ENCODE data around the gene KNTC1.

KNTC1 gene

GRCh38 chr12:122527478-122527944 lies 462 bp downstream of the KNTC1 start:
- Histone ChIP-seq H2AFZ (peak overlapping the region; percentile 79), H3K27me3 (ENCODE audit: control insufficient read depth, insufficient read depth, low read length) (no peaks in the 10 kb centered on the region), H3K4me2 (ENCODE audit: low read length) (peak overlapping the region; percentile 71), H3K4me1 (peaks cover 5% of the 10 kb centered on the region), H3K27ac (peak overlapping the region; percentile 98), H3K9me3 (ENCODE audit: control insufficient read depth, low read length) (no peaks in the 10 kb centered on the region), H3K36me3 (ENCODE audit: control insufficient read depth, insufficient read depth, low read length) (no peaks in the 10 kb centered on the region), H3K79me2 (peaks cover 27% of the 10 kb centered on the region), H3K4me3 (ENCODE audit: low read depth, low read length) (peak overlapping the region; percentile 64), H3K9ac (no peak overlapping the region)
- no peak for TF ChIP-seq CTCF (IDR thresholded peaks at IDR 0.05)

- no peaks in the 10 kb centered on the region for H3K9me3 ChIP-seq (ENCODE audit: control insufficient read depth, low read length)
- no peaks in the 10 kb centered on the region for H3K36me3 ChIP-seq (ENCODE audit: control insufficient read depth, insufficient read depth, low read length)
- no peak overlapping the region for H2AFZ ChIP-seq
- H3K4me2 ChIP-seq (ENCODE audit: low read length) = no peak overlapping the region
- H3K27me3 ChIP-seq (ENCODE audit: control insufficient read depth, insufficient read depth, low read length) = no peaks in the 10 kb centered on the region
- no peak for TF ChIP-seq CTCF (IDR thresholded peaks at IDR 0.05)
- H3K4me1 ChIP-seq = no peaks in the 10 kb centered on the region
- H3K4me3 ChIP-seq (ENCODE audit: low read depth, low read length) = no peak overlapping the region
- no peak overlapping the region for H3K9ac ChIP-seq
- H3K27ac ChIP-seq = no peak overlapping the region
- H3K79me2 ChIP-seq = peaks cover 22% of the 10 kb centered on the region
Measured at GRCh38 chr12:122528582-122528981, 1.5 kb downstream of the KNTC1 start.

GRCh38 chr12:122528992-122529391 lies 1.9 kb downstream of the KNTC1 start:
- no peak overlapping the region for H3K27ac ChIP-seq
- peaks cover 20% of the 10 kb centered on the region for H3K79me2 ChIP-seq
- H3K9ac ChIP-seq = no peak overlapping the region
- no peaks in the 10 kb centered on the region for H3K4me1 ChIP-seq
- TF ChIP-seq CTCF (IDR thresholded peaks at IDR 0.05) = no peak
- no peaks in the 10 kb centered on the region for H3K36me3 ChIP-seq (ENCODE audit: control insufficient read depth, insufficient read depth, low read length)
- H3K4me3 ChIP-seq (ENCODE audit: low read depth, low read length) = no peak overlapping the region
- no peak overlapping the region for H2AFZ ChIP-seq
- H3K4me2 ChIP-seq (ENCODE audit: low read length) = no peak overlapping the region
- no peaks in the 10 kb centered on the region for H3K9me3 ChIP-seq (ENCODE audit: control insufficient read depth, low read length)
- no peaks in the 10 kb centered on the region for H3K27me3 ChIP-seq (ENCODE audit: control insufficient read depth, insufficient read depth, low read length)

- no peak overlapping the region for H3K9ac ChIP-seq
- TF ChIP-seq CTCF (IDR thresholded peaks at IDR 0.05) = no peak
- H2AFZ ChIP-seq = no peak overlapping the region
- no peaks in the 10 kb centered on the region for H3K36me3 ChIP-seq (ENCODE audit: control insufficient read depth, insufficient read depth, low read length)
- H3K27me3 ChIP-seq (ENCODE audit: control insufficient read depth, insufficient read depth, low read length) = no peaks in the 10 kb centered on the region
- H3K9me3 ChIP-seq (ENCODE audit: control insufficient read depth, low read length) = no peaks in the 10 kb centered on the region
- H3K4me1 ChIP-seq = no peaks in the 10 kb centered on the region
- no peak overlapping the region for H3K4me3 ChIP-seq (ENCODE audit: low read depth, low read length)
- H3K4me2 ChIP-seq (ENCODE audit: low read length) = no peak overlapping the region
- H3K79me2 ChIP-seq = no peaks in the 10 kb centered on the region
- no peak overlapping the region for H3K27ac ChIP-seq
Measured at GRCh38 chr12:122533856-122534255, 6.8 kb downstream of the KNTC1 start.

- Histone ChIP-seq H3K79me2 (no peaks in the 10 kb centered on the region), H3K27ac (no peak overlapping the region), H3K36me3 (ENCODE audit: control insufficient read depth, insufficient read depth, low read length) (no peaks in the 10 kb centered on the region), H2AFZ (no peak overlapping the region), H3K27me3 (ENCODE audit: control insufficient read depth, insufficient read depth, low read length) (no peaks in the 10 kb centered on the region), H3K9ac (no peak overlapping the region), H3K9me3 (ENCODE audit: control insufficient read depth, low read length) (no peaks in the 10 kb centered on the region), H3K4me1 (no peaks in the 10 kb centered on the region), H3K4me2 (ENCODE audit: low read length) (no peak overlapping the region), H3K4me3 (ENCODE audit: low read depth, low read length) (no peak overlapping the region)
- TF ChIP-seq CTCF (IDR thresholded peaks at IDR 0.05) = no peak
Measured at GRCh38 chr12:122537021-122537420, 10.0 kb downstream of the KNTC1 start.
